DND-41 (cell line): ENCODE measurements around the gene KIR2DL1.

Experiments used
- ATAC-seq: fragments of 200-7000 bp; cut with Tn5 transposase; 3 replicates; pipeline ENCODE4 v1.9.1; 2021; ENCODE audit warnings: low read depth; ENCODE audit not compliant: insufficient read depth
- DNase-seq: peaks from one replicate; pipeline ENCODE4 v3.0.0-alpha.2; 2020
- H2AFZ ChIP-seq: 2 replicates; pipeline ENCODE4 v1.6.0; 2012; ENCODE audit warnings: low read depth, low read length
- H3K27ac ChIP-seq: 2 replicates; pipeline ENCODE4 v1.5.1; 2012; ENCODE audit warnings: low read length, inconsistent platforms
- H3K27me3 ChIP-seq: fragments of 200-600 bp; sonication (generic); 2 replicates; pipeline ENCODE4 v1.6.0; 2012; ENCODE audit warnings: low read length, mild to moderate bottlenecking, inconsistent platforms; ENCODE audit not compliant: insufficient read depth, poor library complexity
- H3K36me3 ChIP-seq: 2 replicates; pipeline ENCODE4 v1.5.1; 2012; ENCODE audit warnings: low read length, inconsistent platforms; ENCODE audit not compliant: insufficient read depth
- H3K4me1 ChIP-seq: 2 replicates; pipeline ENCODE4 v1.5.1; 2012; ENCODE audit warnings: mild to moderate bottlenecking, low read length; ENCODE audit not compliant: insufficient read depth
- H3K4me2 ChIP-seq: 2 replicates; pipeline ENCODE4 v1.6.0; 2012; ENCODE audit warnings: mild to moderate bottlenecking, moderate library complexity, low read length, inconsistent platforms; ENCODE audit not compliant: insufficient read depth
- H3K4me3 ChIP-seq, 2 experiments: fragments of 200-600 bp in 1 of 2; shearing (Covaris generic) in 1 of 2; 2 replicates each; pipeline ENCODE4 v1.5.1; 2012 to 2016; ENCODE audit warnings: inconsistent platforms in 2 of 2, low read length in 2 of 2, mild to moderate bottlenecking in 2 of 2, low read depth in 1 of 2, moderate library complexity in 1 of 2
- H3K79me2 ChIP-seq: 2 replicates; pipeline ENCODE4 v1.6.0; 2012; ENCODE audit warnings: low read length, inconsistent platforms; ENCODE audit not compliant: insufficient read depth
- H3K9ac ChIP-seq: 2 replicates; pipeline ENCODE4 v1.6.0; 2012; ENCODE audit warnings: low read depth, mild to moderate bottlenecking, inconsistent platforms, low read length, moderate library complexity
- H3K9me3 ChIP-seq: 2 replicates; pipeline ENCODE4 v1.5.1; 2012; ENCODE audit warnings: low read length, moderate library complexity, mild to moderate bottlenecking, inconsistent platforms; ENCODE audit not compliant: insufficient read depth, severe bottlenecking
- H4K20me1 ChIP-seq: 2 replicates; pipeline ENCODE4 v1.6.0; 2012; ENCODE audit warnings: low read length; ENCODE audit not compliant: insufficient read depth
- EZH2 ChIP-seq: IDR thresholded peaks from 3 replicates; pipeline ENCODE4 v1.6.1; 2012; ENCODE audit warnings: borderline replicate concordance, low read depth, mild to moderate bottlenecking, moderate library complexity, low read length, inconsistent platforms; ENCODE audit not compliant: severe bottlenecking
- TF ChIP-seq, protein P1 (sequence below): IDR thresholded peaks from 2 replicates; pipeline ENCODE4 v1.5.1; 2012; ENCODE audit warnings: borderline replicate concordance, low read length, moderate library complexity, mild to moderate bottlenecking; ENCODE audit not compliant: poor library complexity, severe bottlenecking; ENCODE audit errors: extremely low read depth

The KIR2DL1 gene

DNA sequence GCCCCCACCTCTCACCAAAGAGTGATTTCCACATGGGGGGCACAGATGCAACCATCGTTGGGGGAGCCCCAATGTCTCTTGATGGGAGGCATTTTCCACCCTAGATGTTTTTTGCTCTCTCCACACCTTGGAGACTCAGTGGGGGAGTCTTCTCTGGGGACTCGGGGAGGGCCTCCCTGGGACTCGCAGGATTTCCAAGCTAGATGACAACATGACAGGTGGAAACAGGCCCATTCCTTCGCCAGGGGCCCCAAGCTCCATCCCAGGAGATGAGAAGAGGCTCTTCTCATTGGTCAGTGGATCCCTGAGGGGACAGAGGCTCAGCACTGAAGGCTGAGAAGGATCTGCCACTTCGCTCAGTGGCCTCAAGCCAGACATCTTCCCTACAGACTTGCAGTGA lies 21.1 kb downstream of the KIR2DL1 start:
- Histone ChIP-seq H3K9me3 (no peaks in the 10 kb centered on the region), H3K36me3 (no peaks in the 10 kb centered on the region), H3K27ac (no peak overlapping the region), H3K27me3 (no peaks in the 10 kb centered on the region), H3K9ac (no peak overlapping the region), H3K79me2 (no peaks in the 10 kb centered on the region), H3K4me1 (no peaks in the 10 kb centered on the region), H2AFZ (no peak overlapping the region), H3K4me3 (no peak overlapping the region), H4K20me1 (no peaks in the 10 kb centered on the region), H3K4me2 (no peak overlapping the region)
- no peak for TF ChIP-seq EZH2
- TF ChIP-seq, protein P1, sequence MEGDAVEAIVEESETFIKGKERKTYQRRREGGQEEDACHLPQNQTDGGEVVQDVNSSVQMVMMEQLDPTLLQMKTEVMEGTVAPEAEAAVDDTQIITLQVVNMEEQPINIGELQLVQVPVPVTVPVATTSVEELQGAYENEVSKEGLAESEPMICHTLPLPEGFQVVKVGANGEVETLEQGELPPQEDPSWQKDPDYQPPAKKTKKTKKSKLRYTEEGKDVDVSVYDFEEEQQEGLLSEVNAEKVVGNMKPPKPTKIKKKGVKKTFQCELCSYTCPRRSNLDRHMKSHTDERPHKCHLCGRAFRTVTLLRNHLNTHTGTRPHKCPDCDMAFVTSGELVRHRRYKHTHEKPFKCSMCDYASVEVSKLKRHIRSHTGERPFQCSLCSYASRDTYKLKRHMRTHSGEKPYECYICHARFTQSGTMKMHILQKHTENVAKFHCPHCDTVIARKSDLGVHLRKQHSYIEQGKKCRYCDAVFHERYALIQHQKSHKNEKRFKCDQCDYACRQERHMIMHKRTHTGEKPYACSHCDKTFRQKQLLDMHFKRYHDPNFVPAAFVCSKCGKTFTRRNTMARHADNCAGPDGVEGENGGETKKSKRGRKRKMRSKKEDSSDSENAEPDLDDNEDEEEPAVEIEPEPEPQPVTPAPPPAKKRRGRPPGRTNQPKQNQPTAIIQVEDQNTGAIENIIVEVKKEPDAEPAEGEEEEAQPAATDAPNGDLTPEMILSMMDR = no peak
- ATAC-seq (no peak), DNase-seq (no peak)

- Histone ChIP-seq H3K4me1 (no peaks in the 10 kb centered on the region), H3K27me3 (no peaks in the 10 kb centered on the region), H3K27ac (no peak overlapping the region), H3K36me3 (no peaks in the 10 kb centered on the region), H3K4me3 (no peak overlapping the region), H3K79me2 (no peaks in the 10 kb centered on the region), H3K4me2 (no peak overlapping the region), H4K20me1 (no peaks in the 10 kb centered on the region), H3K9me3 (no peaks in the 10 kb centered on the region), H2AFZ (no peak overlapping the region), H3K9ac (no peak overlapping the region)
- ATAC-seq (no peak), DNase-seq (no peak)
- no peak for TF ChIP-seq EZH2
- TF ChIP-seq, protein P1 = no peak
These were observed 21.9 kb downstream of the KIR2DL1 start for GRCh38 chr19:54791476-54791875.

DNA sequence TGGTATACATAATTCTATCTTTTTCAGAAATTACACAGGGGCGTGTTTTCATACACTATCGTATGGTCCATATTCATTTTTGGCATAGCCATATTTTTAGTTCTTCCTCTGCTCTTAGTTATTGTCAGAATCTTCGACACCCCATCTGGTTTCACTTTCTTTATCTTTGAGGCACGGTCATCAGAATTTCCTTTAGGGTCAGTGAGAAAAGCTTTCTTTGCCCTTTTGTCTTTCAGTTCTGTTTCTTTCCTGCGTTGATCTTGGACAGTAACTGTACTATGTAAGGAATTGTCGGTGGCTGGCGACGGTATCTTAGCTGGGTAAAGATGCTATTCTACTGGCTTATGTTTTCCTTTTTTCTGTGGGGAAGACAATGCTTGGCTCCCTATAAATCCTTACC lies 23.2 kb downstream of the KIR2DL1 start:
- 0 out of 2 replicates have a peak overlapping the region, but pooled peaks have one; percentile 10 for H2AFZ ChIP-seq

More for the DNA sequence above, 23.2 kb downstream of the KIR2DL1 start:
- Histone ChIP-seq H3K27ac (no peak overlapping the region), H3K79me2 (no peaks in the 10 kb centered on the region), H3K27me3 (no peaks in the 10 kb centered on the region), H3K36me3 (no peaks in the 10 kb centered on the region), H3K9me3 (no peaks in the 10 kb centered on the region), H3K9ac (no peak overlapping the region), H3K4me3 (no peak overlapping the region), H3K4me1 (no peaks in the 10 kb centered on the region), H3K4me2 (peak overlapping the region; percentile 45; the same call in 1 of the 2 replicates), H4K20me1 (no peaks in the 10 kb centered on the region)
- no peak for ATAC-seq
- DNase-seq = no peak
- no peak for TF ChIP-seq EZH2
- TF ChIP-seq, protein P1 = no peak
